NCI-H2227 (cell line): ENCODE data around the gene FILIP1L.

ENCODE experiments used
- DNase-seq: peaks from one replicate; lab custom pipeline; 2025; ENCODE audit not compliant: unreplicated experiment; lab: John Stamatoyannopoulos, UW

FILIP1L gene

GRCh38 chr3:100099621-100100020, 14.7 kb downstream of the FILIP1L start:
- DNase-seq, result no peak

GRCh38 chr3:100098784-100099070, 15.6 kb downstream of the FILIP1L start:
- no peak for DNase-seq

- no peak for DNase-seq
These were observed 16.1 kb downstream of the FILIP1L start for GRCh38 chr3:100097919-100098783.

GRCh38 chr3:100096866-100097265, 17.4 kb downstream of the FILIP1L start:
- no peak for DNase-seq

- DNase-seq, result peak; percentile 51
These were observed 18.0 kb downstream of the FILIP1L start for GRCh38 chr3:100096286-100096685.

GRCh38 chr3:100093831-100094230, 20.5 kb downstream of the FILIP1L start:
- no peak for DNase-seq

- DNase-seq, result no peak
These were observed 23.7 kb downstream of the FILIP1L start for GRCh38 chr3:100090669-100091005.

- no peak for DNase-seq
These were observed 24.3 kb downstream of the FILIP1L start for GRCh38 chr3:100089812-100090668.

GRCh38 chr3:100088735-100089368, 25.4 kb downstream of the FILIP1L start:
- no peak for DNase-seq

- no peak for DNase-seq
These were observed 27.1 kb downstream of the FILIP1L start for GRCh38 chr3:100087198-100087597.

- no peak for DNase-seq
These were observed 27.9 kb downstream of the FILIP1L start for GRCh38 chr3:100086401-100086800.

- no peak for DNase-seq
These were observed 30.0 kb downstream of the FILIP1L start for GRCh38 chr3:100084100-100084806.

GRCh38 chr3:100083209-100083608, 31.1 kb downstream of the FILIP1L start:
- no peak for DNase-seq

GRCh38 chr3:100082714-100083113, 31.6 kb downstream of the FILIP1L start:
- no peak for DNase-seq

GRCh38 chr3:100081986-100082692, 32.2 kb downstream of the FILIP1L start:
- no peak for DNase-seq

- DNase-seq, result no peak
These were observed 33.0 kb downstream of the FILIP1L start for GRCh38 chr3:100081311-100081710.

GRCh38 chr3:100080573-100080972, 33.7 kb downstream of the FILIP1L start:
- no peak for DNase-seq

GRCh38 chr3:100079328-100079727, 35.0 kb downstream of the FILIP1L start:
- no peak for DNase-seq

GRCh38 chr3:100076731-100077529, 37.4 kb downstream of the FILIP1L start:
- no peak for DNase-seq
